NCI-H128 (cell line): Measurements from ENCODE around the gene CLIP4.

ENCODE experiments used
- DNase-seq: peaks from one replicate; lab custom pipeline; 2025; ENCODE audit not compliant: unreplicated experiment; lab: John Stamatoyannopoulos, UW

The CLIP4 gene

DNA sequence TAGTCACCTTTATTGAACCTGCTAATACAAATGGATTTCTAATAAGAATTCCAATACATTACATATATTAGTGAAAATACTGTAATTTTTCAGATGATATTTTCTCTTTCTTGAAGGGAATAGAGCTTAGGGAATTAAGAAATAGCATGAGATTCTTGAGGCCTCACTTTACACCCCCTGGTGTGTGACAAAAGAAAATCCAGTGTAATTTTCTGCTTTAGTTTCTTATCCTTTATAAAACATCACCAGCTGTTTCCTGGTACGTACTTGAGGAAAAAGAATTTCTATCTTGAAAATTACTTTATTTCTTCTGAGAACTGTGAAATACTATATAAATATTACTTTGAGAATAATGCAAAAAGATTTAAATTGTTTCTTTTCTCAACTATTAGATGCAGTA is 71.6 kb downstream of the CLIP4 start:
- DNase-seq: no peak

DNA sequence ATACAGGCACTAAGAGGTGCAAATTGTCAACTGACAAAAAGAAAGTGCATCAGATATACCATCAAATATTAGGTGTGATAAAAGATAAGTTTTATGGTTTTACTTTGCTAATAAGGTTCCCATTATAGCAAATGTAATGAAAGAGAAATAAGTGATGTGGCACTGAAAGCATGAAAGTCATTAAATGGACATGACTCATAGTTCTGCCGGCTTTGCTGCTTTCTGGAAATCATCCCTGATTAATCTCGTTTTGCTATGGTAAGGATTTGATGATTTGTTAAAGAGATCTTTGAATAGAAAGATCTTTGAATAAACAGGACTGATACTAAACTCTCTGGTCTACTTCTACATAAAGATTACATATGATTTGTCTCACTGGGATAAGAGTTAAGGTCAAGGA is 72.7 kb downstream of the CLIP4 start:
- DNase-seq: no peak

DNA sequence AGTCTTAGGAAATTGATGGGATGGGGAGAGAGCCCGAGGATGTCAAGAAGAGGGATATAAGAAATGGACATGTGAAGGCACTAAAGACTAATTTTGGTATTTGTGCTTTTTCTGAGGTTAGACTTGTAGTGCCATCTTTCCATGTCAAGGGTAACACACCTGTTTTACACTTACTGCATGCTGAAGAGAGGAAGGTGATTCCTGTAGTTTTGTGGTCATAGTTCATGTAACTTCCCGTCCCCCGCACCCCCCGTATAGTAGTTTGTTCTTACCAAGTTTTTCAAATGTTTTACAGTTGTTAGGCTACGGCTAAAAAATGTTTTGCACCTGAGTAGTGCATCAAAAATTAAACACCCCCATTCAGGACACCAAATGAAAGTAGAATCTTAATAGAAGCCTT is 73.8 kb downstream of the CLIP4 start:
- DNase-seq: no peak

DNA sequence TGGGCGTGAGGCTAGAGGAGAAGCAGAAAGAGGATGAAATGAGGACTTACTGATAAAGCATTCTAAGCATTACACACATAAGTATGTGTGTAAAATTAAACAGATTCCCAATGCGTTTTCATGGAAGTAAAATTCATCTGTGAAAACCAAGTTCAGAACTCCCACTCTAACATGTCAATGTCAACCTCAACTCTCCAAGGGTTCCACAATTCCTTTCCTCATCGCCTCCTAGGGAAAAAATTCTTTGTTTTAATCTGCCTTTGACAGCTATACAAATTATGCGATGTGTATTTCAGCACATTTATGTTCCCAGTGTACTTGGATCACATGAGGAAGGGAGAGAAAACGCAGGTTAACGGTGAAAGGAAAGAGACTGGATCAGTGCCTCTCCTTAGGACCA is 76.6 kb downstream of the CLIP4 start:
- DNase-seq: no peak

DNA sequence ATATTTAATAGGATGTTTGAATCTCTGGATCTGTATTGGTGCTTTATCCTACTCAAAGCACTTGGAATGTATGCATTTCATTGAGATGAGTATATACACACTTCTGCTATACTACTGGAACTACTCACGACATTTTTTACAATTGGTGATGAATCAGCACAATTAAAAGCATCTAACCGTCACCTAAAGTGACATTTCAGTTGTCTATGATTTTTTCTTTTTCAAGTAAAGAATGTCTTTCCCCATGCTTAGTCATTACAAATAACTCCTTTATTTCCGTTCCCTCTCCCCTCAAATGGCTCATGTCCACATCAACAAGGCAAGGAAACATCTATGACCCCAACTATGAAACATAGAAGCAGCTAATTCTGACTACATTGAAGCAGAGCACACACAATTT is 77.3 kb downstream of the CLIP4 start:
- DNase-seq: no peak

DNA sequence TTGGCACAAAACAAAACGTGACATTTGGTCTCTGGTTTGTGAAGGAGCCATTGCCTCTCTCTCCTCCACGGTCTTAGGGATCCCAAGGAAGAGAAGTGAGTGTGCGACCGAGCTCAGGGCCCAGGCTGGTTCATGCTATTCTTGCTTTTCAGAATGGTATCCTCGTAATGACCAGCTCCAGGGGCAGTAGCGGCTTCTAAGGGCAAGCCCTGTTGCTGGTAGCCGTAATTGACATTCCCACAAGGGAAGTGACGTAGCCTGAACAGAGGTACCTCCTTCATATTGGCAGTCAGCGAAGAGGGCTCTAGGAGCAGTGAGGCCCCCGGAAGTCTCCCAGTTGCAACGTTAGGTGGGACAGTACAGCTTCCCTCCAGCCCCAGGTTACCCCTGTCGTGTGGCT is 77.9 kb downstream of the CLIP4 start:
- DNase-seq: no peak

DNA sequence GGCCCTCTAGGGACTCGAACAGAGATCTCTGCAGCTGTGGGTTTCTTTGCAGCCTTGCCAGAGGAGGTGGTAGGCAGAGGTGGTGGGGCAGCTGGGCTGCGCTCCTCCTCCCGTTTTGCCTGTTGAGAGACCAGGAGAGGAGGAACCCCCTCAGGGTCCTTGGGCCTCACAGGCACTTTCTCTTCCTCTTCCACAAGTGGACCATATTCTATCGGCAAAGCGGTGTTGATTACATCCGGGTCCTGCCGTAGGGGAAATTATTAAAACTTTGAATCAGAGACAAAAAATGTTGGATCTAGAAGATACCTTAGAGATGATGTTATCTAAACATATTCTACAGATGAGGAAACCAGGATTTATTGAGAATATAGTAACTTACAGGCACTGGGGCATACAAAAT is 78.5 kb downstream of the CLIP4 start:
- no peak for DNase-seq

DNA sequence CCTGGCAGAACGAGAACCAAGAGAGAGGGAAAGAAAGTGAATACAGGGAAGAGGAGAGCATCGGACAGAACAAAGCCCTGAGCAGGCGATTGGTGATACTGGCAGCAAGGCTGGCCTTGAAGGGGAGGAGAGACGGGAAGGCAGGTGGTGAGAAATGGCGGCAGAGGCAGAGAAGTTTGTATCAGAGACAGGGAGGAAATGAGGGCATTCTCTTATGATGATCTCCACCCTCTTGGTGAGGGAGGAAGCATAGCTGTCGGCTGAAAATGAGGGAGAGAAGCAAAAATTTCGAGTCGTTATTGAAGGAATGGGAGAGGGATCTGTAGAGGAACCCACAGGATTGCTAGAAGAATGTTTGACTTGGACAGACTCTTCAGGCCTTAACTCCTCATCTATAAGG is 80.6 kb downstream of the CLIP4 start:
- DNase-seq: no peak

DNA sequence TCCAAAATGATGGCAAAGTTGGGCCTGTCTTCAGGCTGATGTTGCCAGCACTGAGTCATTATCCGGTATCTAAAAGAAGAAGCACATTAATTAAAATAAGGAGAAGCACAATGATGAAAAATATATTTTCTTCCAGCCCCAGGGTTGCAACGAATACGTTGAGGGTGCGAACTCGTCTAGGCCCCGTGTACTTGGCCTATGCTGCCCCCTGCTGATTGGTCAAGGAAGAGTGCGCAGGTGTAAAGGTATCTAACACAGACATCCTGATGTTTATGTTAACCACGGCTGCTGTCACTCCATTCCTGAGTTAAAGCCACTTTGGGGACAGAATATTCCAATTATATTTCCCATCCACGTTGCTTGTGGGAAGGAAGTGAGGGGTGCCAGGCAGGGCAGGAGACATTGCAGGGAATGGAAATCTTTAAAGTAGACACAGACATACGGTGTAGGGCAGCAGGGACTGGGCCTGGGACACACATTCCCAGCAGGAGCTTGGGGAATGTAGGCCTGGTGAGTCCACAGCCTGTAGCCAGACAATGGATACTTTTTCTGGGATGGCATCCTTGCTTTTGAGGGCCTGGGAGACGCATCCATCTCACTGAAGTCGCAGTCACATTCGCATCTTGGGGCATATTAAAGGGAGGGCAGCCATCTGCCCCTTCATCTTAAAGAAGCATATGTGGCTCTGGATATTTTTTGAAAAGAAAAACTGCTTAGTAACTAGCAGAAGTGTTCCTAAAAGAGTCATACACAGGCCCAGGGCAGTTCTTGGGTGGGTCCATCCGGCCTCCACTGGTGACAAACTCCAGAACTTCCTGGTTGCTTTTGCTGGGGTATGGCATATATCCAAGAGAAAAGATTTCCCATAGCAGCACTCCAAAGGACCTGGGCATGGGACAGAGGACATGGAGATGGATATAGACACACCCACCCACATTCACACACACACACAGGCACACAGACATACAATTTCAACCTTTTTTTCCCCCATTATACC is 81.9 kb downstream of the CLIP4 start:
- peak; percentile 65 for DNase-seq

DNA sequence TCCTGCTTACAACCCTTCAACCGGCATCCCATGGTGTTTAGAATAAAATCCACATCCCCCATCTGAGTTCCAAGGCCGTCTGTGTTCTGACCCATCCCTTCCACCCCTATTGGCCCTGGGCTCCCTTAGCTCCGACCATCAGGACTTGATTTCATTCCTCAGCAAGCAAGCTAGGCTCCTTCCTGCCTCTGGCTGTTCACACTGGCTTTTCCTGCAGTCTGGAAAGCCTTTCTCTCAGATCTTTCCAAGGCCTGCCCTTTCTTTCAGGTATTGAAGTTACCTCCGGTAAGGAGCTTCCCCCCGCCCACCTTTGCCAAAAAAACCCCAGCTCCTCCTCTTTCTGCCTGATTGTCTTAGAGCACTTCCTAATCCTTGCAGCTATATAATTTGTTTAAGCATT is 86.8 kb downstream of the CLIP4 start:
- no peak for DNase-seq

DNA sequence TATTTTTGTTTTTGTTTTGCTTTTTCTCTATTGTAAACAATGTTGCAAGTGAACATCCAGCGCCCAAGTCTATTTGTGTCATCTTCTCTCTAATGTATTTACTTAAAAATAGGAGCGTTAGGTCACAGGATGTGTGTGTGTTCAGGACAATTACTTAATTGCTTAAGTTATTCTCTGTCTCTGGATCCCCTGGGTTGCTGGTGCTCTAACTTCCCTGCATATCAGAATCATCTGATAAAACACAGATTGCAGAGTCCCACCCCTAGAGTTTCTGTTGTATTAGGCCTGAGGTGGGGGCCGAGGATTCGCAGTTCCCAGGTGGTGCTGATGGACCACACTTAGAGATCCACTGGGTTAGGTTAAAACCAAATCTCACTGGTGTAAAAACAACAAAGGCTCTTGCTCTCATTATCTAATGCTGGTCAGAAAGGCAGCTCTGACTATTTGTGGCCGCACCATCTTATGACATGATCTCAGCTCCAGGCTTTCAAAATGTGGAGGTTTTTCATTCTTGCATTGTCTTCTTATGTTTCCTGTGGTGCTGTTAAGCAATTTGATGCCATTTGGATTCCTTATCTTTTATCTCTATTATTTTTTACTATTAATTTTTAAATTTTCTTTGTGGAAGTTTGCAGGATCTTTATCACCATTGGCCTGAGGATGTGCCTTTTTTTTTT is 87.7 kb downstream of the CLIP4 start:
- no peak for DNase-seq

DNA sequence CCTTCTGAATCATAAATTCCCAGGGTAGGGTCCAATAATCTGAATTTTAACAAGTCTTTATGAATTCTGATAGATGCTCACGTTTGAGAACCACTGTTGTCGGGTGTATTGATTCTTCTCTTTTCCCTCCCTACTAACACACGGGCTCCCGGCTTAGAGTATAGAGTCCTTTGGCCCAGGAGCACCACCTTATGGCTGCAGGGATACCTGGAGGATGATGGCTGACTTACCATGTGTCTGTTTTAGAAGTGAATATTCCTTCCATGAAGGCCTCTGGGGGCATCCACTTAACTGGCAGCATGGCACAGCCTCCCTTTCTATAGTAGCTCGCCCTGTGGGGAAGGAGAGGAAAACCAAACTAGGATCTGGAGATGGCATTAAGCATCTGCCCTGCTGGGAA is 91.7 kb downstream of the CLIP4 start:
- no peak for DNase-seq

DNA sequence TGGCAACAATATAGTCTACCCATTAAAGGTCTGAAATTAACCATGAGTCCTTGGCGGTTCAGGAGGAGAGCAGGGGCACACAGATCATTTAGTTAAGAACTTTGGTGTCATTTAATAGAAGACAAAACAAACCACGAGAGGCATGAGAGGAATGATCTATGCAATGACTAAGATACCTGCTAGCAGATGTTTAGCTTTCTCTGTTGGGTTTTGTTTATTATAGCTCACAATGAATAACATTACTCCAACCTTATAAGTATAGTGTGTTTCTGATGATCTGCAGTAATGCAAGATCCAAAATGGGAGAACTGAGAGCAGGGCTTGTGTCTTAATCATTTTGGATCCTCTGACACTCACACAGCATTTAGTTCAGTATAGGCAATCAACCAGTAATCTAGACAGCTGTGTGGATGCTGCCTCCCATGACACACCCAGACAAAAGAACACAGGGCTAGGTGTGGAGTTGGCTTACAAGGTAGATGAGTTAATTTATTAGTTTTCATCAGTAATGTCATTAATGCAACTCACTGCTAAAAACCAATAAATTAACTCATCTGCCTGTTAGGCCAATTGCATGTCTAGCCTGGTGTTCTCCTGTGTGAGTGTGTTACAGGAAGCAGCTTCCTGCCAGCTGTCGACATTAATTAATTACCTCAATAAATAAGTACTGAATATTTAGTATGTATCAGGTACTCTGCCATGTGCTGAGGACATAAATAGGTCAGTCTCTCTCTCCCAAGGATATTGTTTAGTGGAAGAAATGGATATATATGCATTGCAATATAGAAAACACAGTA is 92.3 kb downstream of the CLIP4 start:
- no peak for DNase-seq

DNA sequence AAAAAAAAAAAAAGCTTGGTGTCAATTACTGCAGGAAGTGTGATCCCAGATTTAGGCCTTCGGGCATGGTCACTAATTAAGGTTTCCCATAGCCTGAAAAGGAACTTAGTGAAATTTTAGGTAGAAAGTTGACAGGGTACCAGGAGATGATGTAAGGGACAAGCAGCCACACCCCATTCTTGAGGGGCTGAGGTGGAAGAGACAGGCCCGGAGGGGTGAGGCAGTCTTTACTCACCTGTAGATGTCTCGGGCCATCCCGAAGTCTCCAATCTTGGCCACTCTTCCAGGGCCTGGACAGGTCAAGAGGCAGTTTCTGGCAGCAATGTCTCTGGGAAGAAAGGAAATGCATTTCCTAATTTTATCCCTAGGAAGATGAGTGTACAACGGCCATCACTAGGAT is 94.3 kb downstream of the CLIP4 start:
- no peak for DNase-seq

DNA sequence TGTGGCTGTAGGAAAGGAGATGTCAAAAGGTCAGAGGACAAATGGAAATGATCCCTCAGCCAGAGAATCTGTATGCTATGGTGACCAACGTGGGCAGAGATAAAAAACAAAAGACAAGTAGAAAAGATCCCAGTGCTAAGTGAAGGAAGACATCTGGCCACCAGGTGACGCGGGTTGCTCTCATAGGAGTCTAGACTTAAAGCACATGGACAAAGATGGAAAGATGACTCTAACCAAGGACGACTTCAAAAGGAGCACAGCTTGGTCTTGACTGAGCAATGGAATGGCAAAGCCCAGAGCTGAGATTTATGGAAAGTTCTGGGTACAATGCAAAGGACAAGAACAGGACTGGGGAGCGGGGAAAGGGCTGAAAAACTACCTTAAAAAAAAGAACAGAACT is 96.8 kb downstream of the CLIP4 start:
- no peak for DNase-seq

DNA sequence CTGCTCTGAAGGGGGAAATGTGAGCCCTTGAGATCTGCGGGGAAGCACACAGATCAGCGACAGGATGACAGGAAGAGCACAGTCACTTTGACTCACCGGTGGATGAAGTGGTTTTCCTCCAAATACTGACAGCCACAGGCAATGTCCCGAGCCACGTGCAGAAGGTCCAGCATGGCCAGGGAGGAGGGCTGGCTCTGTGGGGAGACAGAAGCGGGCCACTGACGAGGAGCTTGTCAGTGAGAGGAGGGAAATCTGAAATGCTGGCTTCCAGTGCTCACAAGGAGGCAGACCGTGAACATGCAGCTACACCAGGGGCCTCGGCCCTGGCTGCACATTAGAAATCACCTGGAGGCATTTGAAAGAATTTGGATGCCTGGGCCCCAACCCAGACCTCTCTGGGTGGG is 98.7 kb downstream of the CLIP4 start:
- DNase-seq: no peak

DNA sequence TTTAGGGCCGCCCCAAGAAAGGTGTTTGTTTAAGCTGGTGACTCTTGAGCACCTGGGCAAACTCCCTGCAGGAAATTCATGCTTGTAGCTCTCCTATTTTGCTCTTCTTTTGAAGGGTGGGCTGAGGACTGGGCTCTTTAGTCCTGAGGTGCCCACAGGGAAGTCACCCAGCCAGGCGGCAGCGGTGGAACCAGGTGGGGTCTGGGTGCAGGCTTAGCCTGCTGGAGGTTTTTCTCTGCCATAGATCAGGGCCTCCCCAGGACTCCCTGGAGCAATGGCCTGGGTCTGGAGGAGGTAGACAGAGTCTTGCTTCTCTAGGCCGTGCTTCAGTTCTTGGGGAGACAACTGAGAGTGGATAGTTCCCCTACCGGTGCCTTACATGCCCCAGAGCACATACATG is 99.9 kb downstream of the CLIP4 start:
- DNase-seq: no peak

DNA sequence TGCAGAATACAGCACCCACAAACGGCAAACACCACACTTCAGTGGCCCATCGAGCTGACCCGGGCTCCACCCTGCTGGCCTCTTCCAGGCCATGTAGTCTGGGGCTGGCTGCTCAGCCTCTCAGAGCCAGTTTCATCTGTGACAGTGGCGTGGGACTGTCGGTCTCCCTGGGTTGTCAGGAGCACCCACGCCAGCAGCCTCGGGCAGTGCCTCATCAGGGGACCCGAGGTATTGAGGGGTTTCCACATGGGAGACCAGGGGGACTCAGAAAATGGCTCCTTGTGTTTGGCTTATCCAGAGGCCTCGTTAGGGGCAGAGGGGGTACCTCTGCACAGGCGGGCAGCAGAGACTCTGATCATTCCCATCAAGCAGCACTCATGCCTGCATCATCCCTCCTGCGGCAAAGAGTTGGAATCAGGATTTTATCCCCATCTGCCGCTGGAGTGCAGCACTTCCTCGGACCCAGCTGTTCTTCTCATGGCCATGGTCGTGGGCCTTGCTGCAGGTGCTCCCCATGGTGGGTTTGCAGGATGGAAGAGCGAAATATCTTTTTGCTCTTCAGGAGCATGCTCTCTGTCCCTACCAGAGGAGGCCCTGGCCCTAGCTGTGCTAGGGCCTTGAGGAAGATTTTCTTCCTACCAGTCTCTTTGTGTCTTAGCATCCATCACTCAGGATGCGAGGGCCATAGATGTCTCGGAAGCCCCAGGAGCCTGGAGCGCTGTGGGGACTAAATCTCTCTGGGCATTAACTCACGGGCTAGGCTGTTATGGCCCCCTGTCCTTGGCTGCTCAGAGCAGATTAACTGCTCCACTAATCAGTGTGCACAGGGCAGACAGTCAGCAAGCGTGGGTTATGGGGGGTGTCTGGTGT is 100.8 kb downstream of the CLIP4 start:
- DNase-seq: no peak

DNA sequence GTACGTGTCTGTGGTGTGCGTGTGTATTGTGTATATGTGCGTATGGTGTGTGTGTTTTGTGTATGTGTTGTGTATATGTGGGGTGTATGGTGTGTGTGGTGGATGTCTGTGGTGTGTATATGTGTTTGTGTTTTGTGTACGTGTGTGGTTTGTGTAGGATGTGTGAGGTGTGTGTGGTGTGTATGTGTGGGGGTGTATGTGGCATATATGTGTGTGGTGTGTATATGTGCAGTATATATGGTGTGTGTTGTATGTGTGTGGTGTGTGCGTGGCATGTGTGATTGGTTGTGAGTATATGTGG is 101.3 kb downstream of the CLIP4 start:
- DNase-seq: no peak

DNA sequence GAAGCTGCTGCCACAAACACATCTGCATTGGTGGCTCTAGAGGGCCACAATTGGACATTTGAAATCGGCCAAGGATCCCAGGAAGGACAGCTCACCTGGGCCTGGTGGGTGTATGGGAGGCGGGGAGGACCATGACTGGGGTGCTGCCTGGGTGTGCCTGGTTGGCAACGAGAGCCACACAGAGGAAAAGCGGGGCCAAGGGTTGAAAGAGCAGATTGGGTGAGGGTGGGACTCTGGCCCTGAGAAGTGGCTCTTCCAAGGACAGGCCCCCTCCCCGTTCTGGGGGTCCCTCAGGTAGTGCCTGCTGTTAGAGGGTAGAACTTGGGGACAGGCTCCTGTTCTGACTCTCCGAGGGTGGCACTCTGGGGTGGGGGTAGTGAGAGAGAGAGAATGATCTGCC is 102.9 kb downstream of the CLIP4 start:
- DNase-seq: no peak

DNA sequence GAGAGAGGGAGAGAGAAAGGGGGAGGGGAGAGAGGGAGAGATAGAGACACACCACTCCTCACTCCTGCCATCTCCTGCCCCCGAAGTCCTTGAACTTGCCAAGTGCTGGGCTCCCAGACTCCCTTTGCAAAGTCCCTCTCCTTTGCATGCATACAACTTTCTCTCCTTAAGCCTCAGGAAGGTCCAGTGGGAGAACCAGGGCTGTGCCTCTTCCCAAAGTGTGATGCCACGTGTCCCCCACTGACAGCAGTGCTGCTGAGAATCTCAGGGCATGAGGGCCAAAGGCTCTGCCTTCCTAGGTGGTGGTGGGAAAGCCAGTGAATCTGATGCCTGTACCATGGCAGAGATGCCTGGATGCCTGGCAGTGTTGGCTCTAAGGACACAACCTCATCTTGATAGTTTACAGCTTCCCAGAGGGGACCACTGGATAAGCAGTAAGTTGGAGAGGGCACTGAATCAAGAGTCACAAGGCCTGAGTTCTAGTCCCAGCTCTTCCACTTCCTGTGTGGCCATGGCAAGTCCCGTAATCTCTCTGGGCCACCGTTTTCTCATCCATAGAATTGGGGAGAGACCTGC is 103.4 kb downstream of the CLIP4 start:
- DNase-seq: no peak
